Fibroblast of the aortic adventitia (primary cell): ENCODE data around the gene NR5A2. TPM values are rescaled to one million over a fixed set of nuclear protein-coding genes. Genes with fewer than 3 reads are reported as not detected.

Source experiments
- DNase-seq: peaks from one replicate; pipeline ENCODE4 v3.0.0-alpha.2; 2010; ENCODE audit warnings: low read depth
- H3K4me3 ChIP-seq: 2 replicates; pipeline ENCODE4 v1.5.1; 2011; ENCODE audit warnings: low read depth, mild to moderate bottlenecking, control low read depth, low read length, moderate library complexity
- CTCF ChIP-seq: IDR thresholded peaks from 2 replicates; pipeline ENCODE4 v1.5.1; 2011; ENCODE audit warnings: mild to moderate bottlenecking, low read length, control low read depth, inconsistent platforms; ENCODE audit not compliant: insufficient read depth
- total RNA-seq: library from RNA; depleted of rRNA; stranded (reverse); fragments of >200 nt; gene quantifications from 2 replicates; pipeline ENCODE4 v1.2.3, GENCODE V29; 2012; ENCODE audit warnings: low replicate concordance

NR5A2 gene
- total RNA-seq, 1 donor: 11.5 TPM

DNA sequence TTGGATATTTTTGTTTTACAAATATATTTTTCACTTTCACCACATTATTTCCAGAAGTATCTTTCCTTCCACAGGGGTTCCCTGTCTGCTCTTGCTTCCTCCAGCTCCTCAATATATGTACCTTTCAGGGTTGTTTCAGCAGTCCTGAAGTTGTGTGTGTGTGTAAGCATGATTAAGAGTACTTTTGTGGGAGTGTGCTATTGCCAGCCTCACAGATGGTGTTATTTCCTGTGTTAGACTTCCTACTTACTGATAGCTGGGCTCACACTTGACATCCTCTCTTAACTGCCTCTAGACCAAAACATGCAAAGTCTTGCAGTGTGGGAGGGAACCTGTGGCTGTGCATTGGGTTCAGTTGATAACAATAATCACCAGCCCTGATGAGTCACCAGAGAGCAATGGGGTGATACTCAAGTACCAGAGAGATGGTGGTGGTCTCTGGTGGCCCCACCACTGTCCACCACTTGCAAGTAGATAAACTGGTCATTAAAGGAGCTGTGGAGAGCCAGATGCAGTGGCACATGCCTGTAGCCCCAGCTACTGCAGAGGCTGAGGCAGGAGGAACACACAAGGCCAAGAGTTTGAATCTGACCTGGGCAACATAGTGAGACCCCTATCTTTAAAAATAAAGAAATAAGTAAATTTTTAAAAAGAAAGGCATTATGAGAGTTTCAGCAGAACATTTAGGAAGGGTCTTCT lies 126.7 kb downstream of the NR5A2 start:
- H3K4me3 ChIP-seq: no peak overlapping the region
- TF ChIP-seq CTCF: no peak
- DNase-seq: no peak

DNA sequence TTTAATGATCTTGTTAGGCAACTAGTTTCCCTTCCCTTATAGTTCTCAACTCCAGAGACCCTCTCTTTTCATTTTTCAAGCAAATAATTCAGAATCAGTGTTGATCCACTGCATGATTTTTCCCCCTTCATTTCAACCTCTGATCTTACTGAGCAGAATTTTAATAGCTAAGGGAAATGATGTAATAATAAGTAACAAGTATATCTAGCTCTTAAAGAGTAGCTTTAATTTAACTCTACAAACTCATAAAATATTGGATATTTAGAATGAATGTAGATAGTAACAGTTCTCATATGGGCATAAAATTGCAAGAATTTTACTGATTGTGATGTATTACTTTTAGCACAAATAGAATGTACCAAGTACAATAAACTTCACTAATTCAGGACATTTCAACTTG lies 130.2 kb downstream of the NR5A2 start:
- no peak for DNase-seq
- no peak overlapping the region for H3K4me3 ChIP-seq
- TF ChIP-seq CTCF: no peak

GRCh38 chr1:200161801-200162200 lies 134.3 kb downstream of the NR5A2 start:
- no peak for TF ChIP-seq CTCF
- H3K4me3 ChIP-seq: no peak overlapping the region
- DNase-seq: no peak

GRCh38 chr1:200162258-200162657 lies 134.7 kb downstream of the NR5A2 start:
- no peak overlapping the region for H3K4me3 ChIP-seq
- no peak for TF ChIP-seq CTCF

DNA sequence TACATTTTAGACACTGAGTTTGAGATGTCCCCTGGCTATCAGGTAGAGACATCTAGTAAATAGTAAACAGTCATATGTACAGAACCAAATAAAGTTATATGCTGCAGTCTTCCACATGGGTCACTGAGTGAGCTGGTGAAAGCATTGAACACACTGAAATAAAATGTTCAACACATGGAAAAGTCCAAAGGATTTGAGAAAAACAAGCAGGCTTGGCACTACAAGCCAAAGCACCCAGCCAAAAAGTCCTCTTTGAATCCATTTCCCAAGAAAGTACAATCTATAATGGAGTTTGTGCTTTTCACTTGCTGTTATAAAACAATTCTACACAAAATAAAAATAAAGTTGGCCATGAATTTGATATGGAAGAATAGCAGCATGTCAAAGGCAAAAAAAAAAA lies 135.4 kb downstream of the NR5A2 start:
- no peak for TF ChIP-seq CTCF
- no peak overlapping the region for H3K4me3 ChIP-seq
- no peak for DNase-seq

More at GRCh38 chr1:200162258-200162657, 134.7 kb downstream of the NR5A2 start:
- DNase-seq: no peak

DNA sequence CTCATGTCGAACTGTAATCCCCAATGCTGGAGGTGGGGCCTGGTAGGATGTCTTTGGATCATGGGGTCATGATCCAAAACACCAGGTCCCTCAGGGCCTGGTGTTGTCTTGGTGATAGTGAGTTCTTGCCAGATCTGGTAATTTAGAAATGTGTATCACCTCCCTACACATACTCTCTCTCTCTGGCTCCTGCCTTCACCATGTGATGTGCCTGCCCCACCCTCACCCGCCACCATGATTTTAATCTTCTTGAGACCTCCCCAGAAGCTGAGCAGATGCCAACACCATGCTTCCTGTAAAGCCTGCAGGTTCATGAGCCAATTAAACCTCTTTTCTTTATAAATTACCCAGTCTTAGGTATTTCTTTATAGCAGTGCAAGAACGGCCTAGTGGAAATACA lies 136.4 kb downstream of the NR5A2 start:
- no peak for TF ChIP-seq CTCF
- H3K4me3 ChIP-seq: no peak overlapping the region
- no peak for DNase-seq
